IPS DF 4.7 (cell line): Measurements from ENCODE around the gene RAG1.
"Not testable (repeated sequence)": the region's sequence is repeated elsewhere in the genome, so short reads cannot be mapped to it uniquely, and the experiment has no call there.

Experiments
- DNase-seq: peaks from one replicate; pipeline ENCODE4 v3.0.0-alpha.2; 2013; ENCODE audit warnings: low spot score; ENCODE audit errors: extremely low read depth

Gene RAG1

GRCh38 chr11:36567694-36568093 lies at the start of gene RAG1:
RAG1 (plus strand) TSS chr11:36568007; CDS start chr11:36573305, 5,298 bp downstream.
- DNase-seq: no peak

- DNase-seq: no peak
Measured at GRCh38 chr11:36530840-36531239, 37.0 kb upstream of the RAG1 start.

GRCh38 chr11:36532941-36533601 lies 34.7 kb upstream of the RAG1 start:
- no peak for DNase-seq

- no peak for DNase-seq
Measured at GRCh38 chr11:36534276-36534840, 33.4 kb upstream of the RAG1 start.

DNA sequence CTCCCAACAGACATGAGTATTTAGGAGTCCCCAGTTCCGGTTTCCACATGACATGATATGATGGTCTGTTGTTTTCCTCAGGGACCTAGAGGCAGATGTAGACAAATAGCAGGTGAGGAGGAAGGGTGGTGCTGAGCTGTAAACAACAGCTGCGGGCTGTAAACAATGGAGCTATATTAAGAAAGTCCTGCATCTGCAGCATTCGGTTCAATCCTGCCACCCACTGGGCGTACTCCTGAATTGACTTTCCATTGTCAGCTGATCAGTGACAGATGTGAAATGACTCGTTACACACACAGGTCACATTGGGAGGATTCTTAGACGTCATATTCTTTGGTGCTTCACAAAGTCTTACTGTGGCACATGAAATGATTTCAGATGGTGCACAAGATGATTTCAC lies 26.8 kb upstream of the RAG1 start:
- DNase-seq: no peak

DNA sequence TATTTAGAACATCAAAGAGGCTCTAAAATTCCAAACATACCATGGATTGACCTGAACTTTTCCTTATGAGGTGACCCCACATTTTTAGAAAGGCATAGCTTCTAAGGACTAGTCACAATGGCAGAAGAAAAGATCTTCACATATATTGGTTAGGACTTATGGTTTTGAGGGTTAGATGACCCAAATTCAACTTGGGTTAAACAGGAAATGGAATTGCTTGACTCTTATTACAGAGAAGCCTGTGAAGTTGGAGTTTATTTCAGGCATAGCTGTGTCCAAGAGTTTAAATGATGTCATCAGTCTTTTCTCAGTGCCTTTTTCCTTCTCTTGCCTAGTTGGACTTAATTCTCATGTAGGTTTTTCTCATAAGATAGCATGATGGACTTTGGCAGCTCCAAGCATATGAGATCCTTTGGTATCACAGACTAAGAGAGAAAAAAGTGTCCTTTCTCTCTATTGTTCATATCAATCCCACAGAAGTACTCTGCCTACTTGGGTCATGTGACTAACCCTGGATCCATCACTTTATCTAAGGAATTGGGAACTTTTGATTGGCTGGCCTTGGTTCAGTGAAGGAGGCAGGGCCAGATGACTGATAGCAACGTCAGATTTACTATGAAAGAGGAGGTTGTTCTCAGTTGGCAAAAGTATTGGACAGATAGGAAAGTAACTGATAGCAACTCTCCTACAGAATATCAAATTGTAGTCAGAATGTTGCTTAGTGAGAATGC lies 17.3 kb upstream of the RAG1 start:
- no peak for DNase-seq

DNA sequence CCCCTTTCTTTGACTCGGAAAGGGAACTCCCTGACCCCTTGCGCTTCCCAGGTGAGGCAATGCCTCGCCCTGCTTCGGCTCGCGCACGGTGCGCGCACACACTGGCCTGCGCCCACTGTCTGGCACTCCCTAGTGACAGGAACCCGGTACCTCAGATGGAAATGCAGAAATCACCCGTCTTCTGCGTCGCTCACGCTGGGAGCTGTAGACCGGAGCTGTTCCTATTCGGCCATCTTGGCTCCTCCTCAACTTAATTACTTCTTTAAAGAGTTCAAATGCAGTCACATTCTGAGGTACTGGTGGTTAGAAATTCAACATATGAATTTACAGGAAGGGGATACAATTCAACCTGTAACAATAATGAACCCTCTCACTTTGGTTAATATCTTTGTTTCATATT lies 10.4 kb upstream of the RAG1 start:
- not testable (repeated sequence) for DNase-seq

GRCh38 chr11:36557991-36558390 lies 9.8 kb upstream of the RAG1 start:
- no peak for DNase-seq

DNA sequence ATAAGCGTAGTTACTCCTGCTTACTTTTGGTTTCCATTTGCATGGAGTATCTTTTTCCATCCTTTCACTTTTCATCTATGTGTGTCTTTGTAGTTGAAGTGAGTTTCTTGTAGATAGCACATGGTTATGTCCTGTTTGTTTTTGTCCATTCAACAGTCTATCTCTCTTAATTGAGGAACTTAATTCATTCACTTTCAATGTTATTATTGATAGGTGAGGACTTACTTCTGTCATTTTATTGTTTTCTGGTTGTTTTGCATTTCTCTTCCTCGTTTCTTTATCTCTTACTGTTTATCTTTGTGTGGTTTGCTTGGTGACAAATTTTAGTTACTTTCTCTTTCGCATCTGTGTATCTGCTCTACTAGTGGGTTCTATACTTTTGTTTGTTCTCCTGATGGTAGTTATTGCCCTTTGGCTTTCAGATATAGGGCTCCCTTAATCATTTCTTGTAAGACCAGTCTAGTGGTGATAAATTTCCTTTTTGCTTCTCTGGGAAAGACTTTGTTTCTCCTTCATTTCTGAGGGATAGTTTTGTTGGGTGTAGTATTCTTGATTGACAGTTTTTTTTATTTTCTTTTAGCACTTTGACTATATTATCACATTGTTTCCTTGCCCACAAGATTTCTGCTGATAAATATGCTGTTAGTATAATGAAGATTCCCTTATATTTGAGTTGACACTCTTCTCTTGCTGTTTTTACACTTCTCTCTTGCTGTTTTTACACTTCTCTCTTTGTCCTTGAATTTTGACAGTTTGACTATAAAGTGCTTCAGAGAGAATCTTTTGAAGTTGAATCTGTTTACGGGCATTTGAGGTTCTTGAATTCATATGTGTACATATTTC lies 9.0 kb upstream of the RAG1 start:
- DNase-seq: no peak

DNA sequence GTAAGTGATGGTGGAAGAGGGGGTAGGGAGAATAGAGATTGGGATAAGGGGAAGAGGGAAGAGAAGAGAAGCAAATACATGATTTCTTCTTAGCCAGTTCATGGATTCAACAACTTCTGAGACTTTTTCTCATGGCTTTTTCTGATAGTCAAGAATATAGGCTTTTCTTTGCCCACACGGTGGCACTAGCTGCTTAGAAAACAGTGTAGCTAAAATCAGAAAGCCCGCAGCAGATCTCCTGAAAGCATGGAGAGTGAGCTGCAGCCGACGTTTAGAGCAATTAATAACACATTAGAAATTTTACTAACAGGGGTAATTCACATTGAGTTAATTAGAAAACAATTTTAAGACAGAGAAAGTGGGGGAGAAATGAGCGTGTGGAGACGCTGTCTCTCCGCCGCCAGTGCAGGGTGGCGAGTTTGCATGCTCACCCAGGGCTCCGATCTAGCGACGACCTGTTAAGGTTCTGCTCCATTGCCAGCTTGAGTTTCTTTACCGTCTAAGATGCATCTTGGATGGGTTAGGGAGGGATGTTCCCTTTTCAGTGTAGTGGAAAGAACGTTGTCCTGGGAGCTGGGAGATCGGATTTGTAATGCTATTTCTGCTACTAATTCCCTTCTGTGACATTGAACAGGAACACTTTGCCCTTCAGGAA lies 3.3 kb upstream of the RAG1 start:
- DNase-seq: no peak

DNA sequence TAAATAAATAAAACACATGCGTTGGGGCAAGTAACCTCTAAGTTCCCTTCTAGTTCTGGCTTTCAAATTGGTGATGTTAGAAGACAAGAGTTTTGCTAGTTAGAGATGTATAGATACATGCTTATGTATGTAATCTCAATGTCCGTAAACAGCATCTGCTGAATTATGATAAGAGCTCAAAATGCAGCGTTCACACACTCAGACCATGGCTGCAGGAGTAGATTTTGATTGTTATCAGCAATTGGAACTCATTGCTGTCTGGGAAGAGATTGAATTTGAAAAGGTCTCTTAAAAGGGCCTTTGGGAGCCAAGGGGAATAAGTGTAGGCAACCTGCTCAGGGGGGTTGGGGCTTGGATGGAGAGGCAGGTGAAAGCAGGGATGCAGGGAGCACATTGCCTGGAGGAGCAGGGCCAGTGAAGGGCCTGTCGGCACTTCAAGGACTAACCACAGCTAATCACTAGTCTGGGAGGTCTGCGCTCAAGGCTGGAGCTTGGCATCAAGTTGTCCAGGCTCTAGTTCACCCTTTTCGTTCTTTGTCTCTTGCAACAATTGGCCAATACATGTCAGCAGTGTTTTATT lies 2.7 kb upstream of the RAG1 start:
- no peak for DNase-seq

- DNase-seq: no peak
Measured at GRCh38 chr11:36566407-36567053, 1.3 kb upstream of the RAG1 start.

GRCh38 chr11:36569095-36569494 lies 1.3 kb downstream of the RAG1 start:
- DNase-seq: no peak

- no peak for DNase-seq
Measured at GRCh38 chr11:36574486-36574885, 6.7 kb downstream of the RAG1 start.

DNA sequence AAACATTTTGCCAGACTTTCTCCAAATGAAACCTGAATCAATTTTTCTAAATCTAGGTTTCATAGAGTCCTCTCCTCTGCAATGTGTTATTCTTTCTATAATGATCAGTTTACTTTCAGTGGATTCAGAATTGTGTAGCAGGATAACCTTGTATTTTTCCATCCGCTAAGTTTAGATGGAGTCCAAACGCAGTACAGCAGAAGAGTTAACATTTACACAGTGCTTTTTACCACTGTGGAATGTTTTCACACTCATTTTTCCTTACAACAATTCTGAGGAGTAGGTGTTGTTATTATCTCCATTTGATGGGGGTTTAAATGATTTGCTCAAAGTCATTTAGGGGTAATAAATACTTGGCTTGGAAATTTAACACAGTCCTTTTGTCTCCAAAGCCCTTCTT lies 9.6 kb downstream of the RAG1 start:
- DNase-seq: no peak

DNA sequence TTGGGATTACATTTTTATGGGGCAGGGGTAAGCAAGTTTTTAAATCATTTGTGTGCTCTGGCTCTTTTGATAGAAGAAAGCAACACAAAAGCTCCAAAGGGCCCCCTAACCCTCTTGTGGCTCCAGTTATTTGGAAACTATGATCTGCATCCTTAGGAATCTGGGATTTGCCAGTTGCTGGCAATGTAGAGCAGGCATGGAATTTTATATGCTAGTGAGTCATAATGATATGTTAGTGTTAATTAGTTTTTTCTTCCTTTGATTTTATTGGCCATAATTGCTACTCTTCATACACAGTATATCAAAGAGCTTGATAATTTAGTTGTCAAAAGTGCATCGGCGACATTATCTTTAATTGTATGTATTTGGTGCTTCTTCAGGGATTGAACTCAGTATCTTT lies 10.1 kb downstream of the RAG1 start:
- no peak for DNase-seq

- no peak for DNase-seq
Measured at GRCh38 chr11:36578458-36578857, 10.7 kb downstream of the RAG1 start.

DNA sequence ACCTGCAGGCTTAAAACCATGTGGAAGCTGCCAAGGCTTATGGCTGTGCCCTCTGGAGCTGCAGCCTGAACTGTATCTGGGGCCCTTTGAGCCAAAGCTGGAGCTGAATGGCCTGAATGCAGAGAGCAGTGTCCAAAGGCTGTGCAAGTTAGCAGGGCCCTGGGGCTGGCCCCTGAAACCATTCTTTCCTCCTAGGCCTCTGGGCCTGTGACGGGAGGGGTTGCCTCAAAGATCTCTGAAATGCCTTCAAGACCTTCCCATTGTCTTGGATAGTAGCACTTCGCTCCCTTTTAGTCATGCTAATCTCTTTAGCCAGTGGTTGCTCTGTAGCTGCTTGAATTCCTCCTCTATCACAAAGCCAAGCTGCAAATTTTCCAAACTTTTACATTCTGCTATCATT lies 13.7 kb downstream of the RAG1 start:
- DNase-seq: no peak

GRCh38 chr11:36583667-36584066 lies 15.9 kb downstream of the RAG1 start:
- DNase-seq: no peak

DNA sequence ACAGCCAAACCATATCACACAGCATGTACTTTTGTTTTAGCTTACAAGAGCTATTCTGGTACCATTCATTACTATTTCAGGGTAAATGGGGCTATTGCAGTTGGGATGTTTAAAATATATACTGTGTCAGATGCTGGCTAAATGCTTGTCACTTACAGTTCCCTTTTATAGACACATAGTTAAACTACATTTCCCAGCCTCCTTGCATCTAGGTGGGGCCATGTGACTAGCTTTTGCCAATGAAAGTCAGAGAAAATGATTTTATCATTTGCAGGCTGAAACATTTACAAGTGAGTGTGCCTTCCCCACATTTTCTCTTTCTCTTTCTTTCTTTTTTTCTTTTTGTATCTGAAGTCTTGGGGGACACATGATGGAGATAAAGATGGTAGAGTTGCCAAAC lies 18.7 kb downstream of the RAG1 start:
- no peak for DNase-seq

GRCh38 chr11:36588099-36588498 lies 20.3 kb downstream of the RAG1 start:
- DNase-seq: no peak
